MM.1S (cell line): ENCODE measurements around the gene AP1M2.

Experiments used
- DNase-seq: peaks from one replicate; pipeline ENCODE4 v3.0.0-alpha.2; 2015
- H2AFZ ChIP-seq: fragments of 300-600 bp; sonication (generic); 2 replicates; pipeline ENCODE4 v1.6.0; 2016; ENCODE audit warnings: antibody characterized with exemption, low read length
- H3F3A ChIP-seq: fragments of 300-600 bp; sonication (generic); 2 replicates; pipeline ENCODE4 v1.6.1; 2016; ENCODE audit warnings: mild to moderate bottlenecking, antibody characterized with exemption, low read length, moderate library complexity, mixed read lengths; ENCODE audit not compliant: insufficient read depth
- H3K27ac ChIP-seq: fragments of 300-600 bp; sonication (generic); 2 replicates; pipeline ENCODE4 v1.5.1; 2016; ENCODE audit warnings: mild to moderate bottlenecking, low read length
- H3K27me3 ChIP-seq: fragments of 300-600 bp; sonication (generic); replicated peaks from 2 replicates; pipeline ENCODE4 v1.6.0; 2016; ENCODE audit warnings: low read length; ENCODE audit not compliant: insufficient read depth
- H3K36me3 ChIP-seq: fragments of 300-600 bp; sonication (generic); replicated peaks from 2 replicates; pipeline ENCODE4 v1.6.1; 2016; ENCODE audit warnings: mild to moderate bottlenecking, low read length, mixed read lengths; ENCODE audit not compliant: insufficient read depth
- H3K4me1 ChIP-seq: fragments of 300-600 bp; sonication (generic); 2 replicates; pipeline ENCODE4 v1.6.1; 2016; ENCODE audit warnings: low read length, mixed read lengths
- H3K4me2 ChIP-seq: fragments of 300-600 bp; sonication (generic); 2 replicates; pipeline ENCODE4 v1.6.0; 2016; ENCODE audit warnings: low read depth, low read length
- H3K4me3 ChIP-seq: fragments of 300-600 bp; sonication (generic); 2 replicates; pipeline ENCODE4 v1.5.1; 2016; ENCODE audit warnings: low read length, mixed read lengths
- H3K79me2 ChIP-seq: fragments of 300-600 bp; sonication (generic); 2 replicates; pipeline ENCODE4 v1.6.1; 2016; ENCODE audit warnings: mixed run types, low read length, mixed read lengths
- H3K9ac ChIP-seq: fragments of 300-600 bp; sonication (generic); 2 replicates; pipeline ENCODE4 v1.6.1; 2016; ENCODE audit warnings: low read length, mixed read lengths
- H3K9me2 ChIP-seq: fragments of 300-600 bp; sonication (generic); replicated peaks from 2 replicates; pipeline ENCODE4 v1.6.1; 2016; ENCODE audit warnings: mild to moderate bottlenecking, low read length, mixed read lengths; ENCODE audit not compliant: insufficient read depth
- H3K9me3 ChIP-seq: fragments of 300-600 bp; sonication (generic); replicated peaks from 2 replicates; pipeline ENCODE4 v1.6.1; 2016; ENCODE audit warnings: mild to moderate bottlenecking, low read length, mixed read lengths; ENCODE audit not compliant: insufficient read depth
- H4K20me1 ChIP-seq: fragments of 300-600 bp; sonication (generic); 2 replicates; pipeline ENCODE4 v1.6.1; 2016; ENCODE audit warnings: mild to moderate bottlenecking, low read length, moderate library complexity, mixed read lengths; ENCODE audit not compliant: insufficient read depth
- CTCF ChIP-seq: fragments of 300-600 bp; sonication (generic); IDR thresholded peaks from 2 replicates; pipeline ENCODE4 v1.5.1; 2016; ENCODE audit warnings: antibody characterized with exemption, low read length, mixed read lengths
- EZH2 ChIP-seq: fragments of 300-600 bp; sonication (generic); optimal IDR thresholded peaks from 2 replicates; pipeline ENCODE3; 2017; ENCODE audit warnings: low read depth, mild to moderate bottlenecking, antibody characterized with exemption, low read length, mixed read lengths
- EZH2phosphoT487 ChIP-seq: fragments of 300-600 bp; sonication (generic); IDR thresholded peaks from 2 replicates; pipeline ENCODE4 v1.6.1; 2018; ENCODE audit warnings: antibody characterized with exemption, low read length

Gene AP1M2

GRCh38 chr19:10620786-10621185, 33.7 kb upstream of the AP1M2 start:
- Histone ChIP-seq H3K9me2 (no peaks in the 10 kb centered on the region), H3K9ac (no peak overlapping the region), H3K4me3 (no peak overlapping the region), H4K20me1 (no peaks in the 10 kb centered on the region), H2AFZ (no peak overlapping the region), H3K79me2 (no peaks in the 10 kb centered on the region), H3K27me3 (no peaks in the 10 kb centered on the region), H3K27ac (no peak overlapping the region), H3K36me3 (no peaks in the 10 kb centered on the region), H3K9me3 (no peaks in the 10 kb centered on the region), H3K4me1 (peaks cover 5% of the 10 kb centered on the region), H3F3A (no peaks in the 10 kb centered on the region), H3K4me2 (no peak overlapping the region)
- no peak for TF ChIP-seq CTCF
- no peak for TF ChIP-seq EZH2
- TF ChIP-seq EZH2phosphoT487: no peak
- DNase-seq: no peak

GRCh38 chr19:10618846-10619245, 31.7 kb upstream of the AP1M2 start:
- no peaks in the 10 kb centered on the region for H4K20me1 ChIP-seq
- H3K36me3 ChIP-seq: no peaks in the 10 kb centered on the region
- H3K27me3 ChIP-seq: no peaks in the 10 kb centered on the region
- H3K4me1 ChIP-seq: no peaks in the 10 kb centered on the region
- no peak overlapping the region for H2AFZ ChIP-seq
- H3K27ac ChIP-seq: no peak overlapping the region
- H3K9me3 ChIP-seq: no peaks in the 10 kb centered on the region
- no peak for TF ChIP-seq EZH2
- no peak for TF ChIP-seq EZH2phosphoT487
- TF ChIP-seq CTCF: no peak
- DNase-seq: no peak
- no peak overlapping the region for H3K9ac ChIP-seq
- no peak overlapping the region for H3K4me2 ChIP-seq
- H3K9me2 ChIP-seq: no peaks in the 10 kb centered on the region
- no peak overlapping the region for H3K4me3 ChIP-seq
- no peaks in the 10 kb centered on the region for H3K79me2 ChIP-seq
- H3F3A ChIP-seq: no peaks in the 10 kb centered on the region

GRCh38 chr19:10617409-10618121, 30.5 kb upstream of the AP1M2 start:
- Histone ChIP-seq H3K4me3 (no peak overlapping the region), H3K4me1 (no peaks in the 10 kb centered on the region), H2AFZ (no peak overlapping the region), H3K36me3 (no peaks in the 10 kb centered on the region), H3K9me3 (no peaks in the 10 kb centered on the region), H3F3A (no peaks in the 10 kb centered on the region), H3K9ac (no peak overlapping the region), H3K27me3 (no peaks in the 10 kb centered on the region), H3K27ac (no peak overlapping the region), H4K20me1 (no peaks in the 10 kb centered on the region), H3K9me2 (no peaks in the 10 kb centered on the region), H3K4me2 (no peak overlapping the region), H3K79me2 (no peaks in the 10 kb centered on the region)
- TF ChIP-seq EZH2 (no peak), CTCF (no peak), EZH2phosphoT487 (no peak)
- DNase-seq: no peak
